Peyer's patch (tissue), 4 donors: ENCODE data around the gene SMYD1. TPM values are rescaled to one million over a fixed set of nuclear protein-coding genes. Genes with fewer than 3 reads are reported as not detected.

ENCODE experiments used
- DNase-seq, 3 donors: peaks; one replicate each; pipeline ENCODE4 v3.0.0-alpha.2; 2017 to 2019
- H3K27ac ChIP-seq, 4 donors: fragments of 200-600 bp; sonication (generic); one replicate each; pipeline ENCODE4 v1.5.1; 2016 to 2019
- H3K27me3 ChIP-seq, 2 donors: fragments of 200-600 bp; sonication (generic); one replicate each; pipeline ENCODE4 v1.5.1; 2019
- H3K36me3 ChIP-seq, 3 donors: fragments of 200-600 bp; sonication (generic); one replicate each; pipeline ENCODE4 v1.5.1; 2016 to 2019
- H3K4me1 ChIP-seq, 4 donors: fragments of 200-600 bp; sonication (generic); one replicate each; pipeline ENCODE4 v1.5.1; 2016 to 2019
- H3K4me3 ChIP-seq, 4 donors: fragments of 200-600 bp; sonication (generic); 1 replicate in 3 of 4; 2 replicates in 1 of 4; pipeline ENCODE4 v1.5.1; 2016 to 2019; ENCODE audit warnings: mild to moderate bottlenecking in 1 of 4
- H3K9me3 ChIP-seq, 4 donors: fragments of 200-600 bp; sonication (generic); one replicate each; pipeline ENCODE4 v1.5.1; 2016 to 2019; ENCODE audit warnings: mild to moderate bottlenecking in 1 of 4
- CTCF ChIP-seq, 6 experiments: fragments of 450-650 bp in 4 of 6; fragments of 200-600 bp in 2 of 6; sonication (generic) in 1 of 6; IDR thresholded peaks; one replicate each; pipeline ENCODE4 v1.5.1; 2017 to 2019; ENCODE audit warnings: antibody characterized with exemption in 6 of 6, mild to moderate bottlenecking in 3 of 6, moderate library complexity in 1 of 6
- POLR2A ChIP-seq, 2 donors: fragments of 450-650 bp; IDR thresholded peaks; one replicate each; pipeline ENCODE4 v1.5.1; 2017; ENCODE audit warnings: antibody characterized with exemption in 2 of 2, mild to moderate bottlenecking in 2 of 2, moderate library complexity in 2 of 2
- total RNA-seq, 4 donors: library from RNA; depleted of rRNA; stranded (reverse); fragments of >200 nt; gene quantifications; one replicate each; pipeline ENCODE4 v1.1.0, GENCODE V29; 2016

SMYD1 gene
- total RNA-seq, 4 donors from 2014 or later: 0.67 to 2.7 TPM; not detected in 2

- no peaks in the 10 kb centered on the region for H3K9me3 ChIP-seq
- peaks cover 0 to 7% (median 0%) of the 10 kb centered on the region in 4 donors for H3K4me1 ChIP-seq
- H3K27ac ChIP-seq: peak overlapping the region in 1 of 4 donors; percentile 73
- no peaks in the 10 kb centered on the region for H3K27me3 ChIP-seq
- no peak for DNase-seq
- H3K4me3 ChIP-seq: peak overlapping the region in 2 of 4 donors; percentile 48 to 67
- peak in 1 of 2 donors; percentile 31 for TF ChIP-seq POLR2A (IDR thresholded peaks at IDR 0.05)
- TF ChIP-seq CTCF (IDR thresholded peaks at IDR 0.05): no peak
- H3K36me3 ChIP-seq: peaks cover 0 to 4% (median 0%) of the 10 kb centered on the region in 3 donors
These were observed 56.6 kb downstream of the SMYD1 start for GRCh38 chr2:88123975-88124917.

- H3K4me3 ChIP-seq: peak overlapping the region in 3 of 4 donors; percentile 11 to 67 (median 48)
These were observed 57.8 kb downstream of the SMYD1 start for GRCh38 chr2:88125344-88125923.

GRCh38 chr2:88125924-88126771 is 58.5 kb downstream of the SMYD1 start:
- peaks cover 0 to 26% (median 3%) of the 10 kb centered on the region in 4 donors for H3K4me1 ChIP-seq
- TF ChIP-seq POLR2A (IDR thresholded peaks at IDR 0.05) (no peak), CTCF (IDR thresholded peaks at IDR 0.05) (no peak)
- no peak for DNase-seq
- H3K27ac ChIP-seq: peak overlapping the region in 3 of 4 donors; percentile 57 to 96 (median 86)
- H3K4me3 ChIP-seq: peak overlapping the region in 3 of 4 donors; percentile 22 to 67 (median 48)
- H3K27me3 ChIP-seq: no peaks in the 10 kb centered on the region
- no peaks in the 10 kb centered on the region for H3K9me3 ChIP-seq
- H3K36me3 ChIP-seq: peaks cover 0 to 4% (median 0%) of the 10 kb centered on the region in 3 donors

More at GRCh38 chr2:88125344-88125923, 57.8 kb downstream of the SMYD1 start:
- peaks cover 0 to 19% (median 0%) of the 10 kb centered on the region in 4 donors for H3K4me1 ChIP-seq
- no peak for TF ChIP-seq POLR2A (IDR thresholded peaks at IDR 0.05)
- no peak for TF ChIP-seq CTCF (IDR thresholded peaks at IDR 0.05)
- no peaks in the 10 kb centered on the region for H3K27me3 ChIP-seq
- no peaks in the 10 kb centered on the region for H3K9me3 ChIP-seq
- peaks cover 0 to 4% (median 0%) of the 10 kb centered on the region in 3 donors for H3K36me3 ChIP-seq
- no peak for DNase-seq
- H3K27ac ChIP-seq: peak overlapping the region in 3 of 4 donors; percentile 57 to 96 (median 86)

- Histone ChIP-seq H3K9me3 (no peaks in the 10 kb centered on the region), H3K27ac (peak overlapping the region in 3 of 4 donors; percentile 57 to 96 (median 86)), H3K27me3 (no peaks in the 10 kb centered on the region), H3K4me3 (peak overlapping the region in 3 of 4 donors; percentile 22 to 67 (median 48)), H3K4me1 (peaks cover 0 to 28% (median 4%) of the 10 kb centered on the region in 4 donors), H3K36me3 (peaks cover 0 to 4% (median 0%) of the 10 kb centered on the region in 3 donors)
- TF ChIP-seq CTCF (IDR thresholded peaks at IDR 0.05) (no peak), POLR2A (IDR thresholded peaks at IDR 0.05) (peak in 1 of 2 donors; percentile 5)
- DNase-seq: peak in 1 of 3 donors; percentile 60
These were observed 59.4 kb downstream of the SMYD1 start for GRCh38 chr2:88126772-88127637.
